PFSK-1 (cell line): ENCODE results near the gene CXCR5.

Experiments used
- FOXP2 ChIP-seq: optimal IDR thresholded peaks from 2 replicates; pipeline ENCODE3; 2011; ENCODE audit warnings: borderline replicate concordance, control low read depth, inconsistent platforms; ENCODE audit not compliant: insufficient read depth; ENCODE audit errors: extremely low read length, extremely low read depth
- POLR2AphosphoS5 ChIP-seq: IDR thresholded peaks from 2 replicates; pipeline ENCODE4 v1.6.1; 2012; ENCODE audit warnings: low read depth, mild to moderate bottlenecking, control low read depth, low read length, moderate library complexity
- SIN3A ChIP-seq: IDR thresholded peaks from 2 replicates; pipeline ENCODE4 v1.6.1; 2012; ENCODE audit warnings: mild to moderate bottlenecking, low read length, moderate library complexity, borderline replicate concordance; ENCODE audit not compliant: insufficient read depth
- TAF1 ChIP-seq: IDR thresholded peaks from 2 replicates; pipeline ENCODE4 v1.6.1; 2012; ENCODE audit warnings: low read length, control low read depth, borderline replicate concordance; ENCODE audit not compliant: insufficient read depth
- TF ChIP-seq, protein P1 (sequence below), 2 experiments: IDR thresholded peaks; 2 replicates each; pipeline versions ENCODE4 v1.6.1 to v1.8.0; 2011 to 2012; ENCODE audit warnings: low read depth in 2 of 2, low read length in 2 of 2, control low read depth in 1 of 2, inconsistent platforms in 1 of 2, mild to moderate bottlenecking in 1 of 2, moderate library complexity in 1 of 2; ENCODE audit not compliant: insufficient read depth in 1 of 2

Gene CXCR5

DNA sequence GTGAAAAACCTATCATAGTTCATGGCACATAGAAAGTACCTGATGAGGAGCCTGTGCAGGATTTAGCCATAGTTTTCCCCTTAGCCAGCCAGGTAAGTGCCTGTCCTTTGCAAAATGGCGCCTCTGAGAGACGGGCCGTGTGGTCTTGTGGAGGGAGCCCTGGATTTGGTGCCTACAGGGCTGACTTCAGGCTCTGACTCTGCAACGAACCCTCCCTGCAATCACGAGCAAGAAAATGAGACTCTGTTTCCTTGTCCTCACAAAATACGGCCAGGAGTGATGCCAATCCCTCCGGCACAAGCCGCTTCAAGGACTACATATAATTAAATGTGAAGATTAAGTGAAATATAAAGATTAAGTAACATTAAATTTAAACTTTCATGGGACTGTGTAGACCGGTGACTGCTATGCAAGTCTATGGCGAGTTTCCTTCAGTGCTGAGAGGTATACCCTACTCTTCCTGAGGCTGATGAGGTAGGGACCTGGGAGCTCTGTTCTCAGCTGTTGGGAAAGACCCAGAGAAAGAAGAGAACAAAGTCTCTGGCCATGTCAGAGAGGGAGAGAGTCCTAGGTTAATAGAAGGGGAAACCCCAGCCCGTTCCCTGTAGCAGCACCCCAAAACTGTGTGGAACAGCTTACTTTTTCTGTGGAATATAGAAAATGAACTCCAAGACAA, 6.1 kb upstream of the CXCR5 start:
- no peak for TF ChIP-seq SIN3A
- no peak for TF ChIP-seq FOXP2
- no peak for TF ChIP-seq TAF1
- TF ChIP-seq POLR2AphosphoS5 = no peak
- TF ChIP-seq, protein P1, sequence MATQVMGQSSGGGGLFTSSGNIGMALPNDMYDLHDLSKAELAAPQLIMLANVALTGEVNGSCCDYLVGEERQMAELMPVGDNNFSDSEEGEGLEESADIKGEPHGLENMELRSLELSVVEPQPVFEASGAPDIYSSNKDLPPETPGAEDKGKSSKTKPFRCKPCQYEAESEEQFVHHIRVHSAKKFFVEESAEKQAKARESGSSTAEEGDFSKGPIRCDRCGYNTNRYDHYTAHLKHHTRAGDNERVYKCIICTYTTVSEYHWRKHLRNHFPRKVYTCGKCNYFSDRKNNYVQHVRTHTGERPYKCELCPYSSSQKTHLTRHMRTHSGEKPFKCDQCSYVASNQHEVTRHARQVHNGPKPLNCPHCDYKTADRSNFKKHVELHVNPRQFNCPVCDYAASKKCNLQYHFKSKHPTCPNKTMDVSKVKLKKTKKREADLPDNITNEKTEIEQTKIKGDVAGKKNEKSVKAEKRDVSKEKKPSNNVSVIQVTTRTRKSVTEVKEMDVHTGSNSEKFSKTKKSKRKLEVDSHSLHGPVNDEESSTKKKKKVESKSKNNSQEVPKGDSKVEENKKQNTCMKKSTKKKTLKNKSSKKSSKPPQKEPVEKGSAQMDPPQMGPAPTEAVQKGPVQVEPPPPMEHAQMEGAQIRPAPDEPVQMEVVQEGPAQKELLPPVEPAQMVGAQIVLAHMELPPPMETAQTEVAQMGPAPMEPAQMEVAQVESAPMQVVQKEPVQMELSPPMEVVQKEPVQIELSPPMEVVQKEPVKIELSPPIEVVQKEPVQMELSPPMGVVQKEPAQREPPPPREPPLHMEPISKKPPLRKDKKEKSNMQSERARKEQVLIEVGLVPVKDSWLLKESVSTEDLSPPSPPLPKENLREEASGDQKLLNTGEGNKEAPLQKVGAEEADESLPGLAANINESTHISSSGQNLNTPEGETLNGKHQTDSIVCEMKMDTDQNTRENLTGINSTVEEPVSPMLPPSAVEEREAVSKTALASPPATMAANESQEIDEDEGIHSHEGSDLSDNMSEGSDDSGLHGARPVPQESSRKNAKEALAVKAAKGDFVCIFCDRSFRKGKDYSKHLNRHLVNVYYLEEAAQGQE (IDR thresholded peaks at IDR 0.05; ENCODE audit: insufficient read depth in 1 of 2, low read depth in 2 of 2, low read length in 2 of 2) = no peak

DNA sequence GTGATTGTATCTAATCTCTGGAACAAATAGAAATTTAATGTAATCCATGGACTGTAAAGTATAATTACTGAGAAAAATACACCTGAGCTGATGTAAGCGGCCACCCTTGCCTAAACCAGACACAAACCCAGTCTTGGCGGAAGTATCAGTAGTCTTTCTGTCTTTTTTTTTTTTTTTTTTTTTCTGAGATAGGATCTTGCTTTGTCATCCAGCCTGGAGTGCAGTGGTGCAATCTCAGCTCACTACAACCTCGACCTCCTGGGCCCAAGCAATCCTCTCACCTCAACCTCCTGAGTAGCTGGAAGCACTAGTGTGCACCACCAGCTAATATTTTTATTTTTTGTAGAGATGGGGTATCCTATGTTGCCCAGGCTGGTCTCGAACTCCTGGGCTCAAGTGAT, 5.5 kb upstream of the CXCR5 start:
- no peak for TF ChIP-seq TAF1
- TF ChIP-seq FOXP2 = no peak
- TF ChIP-seq, protein P1 (IDR thresholded peaks at IDR 0.05; ENCODE audit: insufficient read depth in 1 of 2, low read depth in 2 of 2, low read length in 2 of 2) = no peak
- TF ChIP-seq SIN3A = no peak
- TF ChIP-seq POLR2AphosphoS5 = no peak

- TF ChIP-seq TAF1 (no peak), POLR2AphosphoS5 (no peak), FOXP2 (no peak), SIN3A (no peak)
- TF ChIP-seq, protein P1 (IDR thresholded peaks at IDR 0.05; ENCODE audit: insufficient read depth in 1 of 2, low read depth in 2 of 2, low read length in 2 of 2) = no peak
Observed at GRCh38 chr11:118881228-118881627, 2.5 kb upstream of the CXCR5 start.

- TF ChIP-seq TAF1 (no peak), SIN3A (no peak), FOXP2 (no peak), POLR2AphosphoS5 (no peak)
- TF ChIP-seq, protein P1 (IDR thresholded peaks at IDR 0.05; ENCODE audit: insufficient read depth in 1 of 2, low read depth in 2 of 2, low read length in 2 of 2) = no peak
Observed at GRCh38 chr11:118882491-118882890, 1.2 kb upstream of the CXCR5 start.

DNA sequence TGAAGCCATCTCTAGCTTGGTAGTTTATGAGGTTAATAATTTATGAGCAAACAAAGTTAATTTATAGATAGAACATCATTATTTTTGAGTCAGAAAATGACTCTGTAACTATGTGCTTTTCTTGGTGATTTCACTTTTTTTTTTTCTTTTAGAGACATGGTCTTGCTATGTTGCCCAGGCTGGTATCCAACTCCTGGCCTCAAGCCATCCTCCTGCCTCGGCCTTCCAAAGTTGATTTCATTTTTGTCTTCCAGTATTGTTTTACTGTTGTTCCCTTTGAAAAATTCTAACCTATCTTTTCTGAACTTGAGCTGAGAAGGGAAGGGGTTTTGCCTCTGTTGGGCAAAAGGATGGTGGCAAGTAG, 706 bp upstream of the CXCR5 start:
- TF ChIP-seq, protein P1 (IDR thresholded peaks at IDR 0.05; ENCODE audit: insufficient read depth in 1 of 2, low read depth in 2 of 2, low read length in 2 of 2) = no peak
- no peak for TF ChIP-seq TAF1
- no peak for TF ChIP-seq FOXP2
- TF ChIP-seq POLR2AphosphoS5 = no peak
- no peak for TF ChIP-seq SIN3A
